IMR-90 (cell line): ENCODE data around the gene TTC38. TPM values are rescaled to one million over a fixed set of nuclear protein-coding genes. Genes with fewer than 3 reads are reported as not detected.

Experiments used
- ATAC-seq: fragments of 200-7000 bp; cut with Tn5 transposase; 2 replicates; pipeline ENCODE4 v1.9.1; 2020; ENCODE audit warnings: low read depth, mild to moderate bottlenecking, moderate library complexity
- Bru-seq: library from RNA; stranded (reverse); fragments of 400-500 nt; gene quantifications from one replicate; lab custom pipeline; 2021; lab: Mats Ljungman, UMichigan
- BruChase-seq, 2 experiments: library from RNA; stranded (reverse); fragments of 400-500 nt; gene quantifications; one replicate each; lab custom pipeline; 2021; lab: Mats Ljungman, UMichigan
- BruUV-seq: library from RNA; stranded (reverse); fragments of 400-500 nt; replicated peaks from 2 replicates; lab custom pipeline; 2021; lab: Mats Ljungman, UMichigan
- CTCF ChIA-PET: fragments of 300-600 bp; formaldehyde crosslinking; extraction: SDS; loops from one replicate; lab custom pipeline; 2021; ENCODE audit warnings: antibody characterized with exemption; lab: Yijun Ruan, JAX
- POLR2A ChIA-PET: fragments of 300-600 bp; sonication (Branson Sonifier 250); formaldehyde crosslinking; loops from one replicate; lab custom pipeline; 2022; ENCODE audit warnings: antibody characterized with exemption; ENCODE audit not compliant: unreplicated experiment; lab: Charles Lee
- DNase-seq: peaks from one replicate; pipeline ENCODE4 v3.0.0; 2013
- H2AFZ ChIP-seq: replicated peaks from 2 replicates; pipeline ENCODE3; 2013; ENCODE audit warnings: low read length, mild to moderate bottlenecking; ENCODE audit not compliant: poor library complexity
- H2AK5ac ChIP-seq: 2 replicates; pipeline ENCODE4 v1.6.1; 2013; ENCODE audit warnings: low read depth, low read length, inconsistent platforms
- H2AK9ac ChIP-seq: replicated peaks from 2 replicates; pipeline ENCODE3; 2013; ENCODE audit warnings: mild to moderate bottlenecking, low read depth, low read length, moderate library complexity; ENCODE audit not compliant: poor library complexity
- H2BK120ac ChIP-seq: 2 replicates; pipeline ENCODE4 v1.6.1; 2013; ENCODE audit warnings: low read depth, low read length, inconsistent platforms
- H2BK15ac ChIP-seq: 3 replicates; pipeline ENCODE4 v1.6.1; 2013; ENCODE audit warnings: low read depth, low read length, inconsistent platforms
- H2BK20ac ChIP-seq: 2 replicates; pipeline ENCODE4 v1.6.1; 2013; ENCODE audit warnings: low read depth, mild to moderate bottlenecking, inconsistent platforms, low read length, moderate library complexity
- H2BK5ac ChIP-seq: 2 replicates; pipeline ENCODE4 v1.6.1; 2013; ENCODE audit warnings: mild to moderate bottlenecking, low read depth, low read length, inconsistent platforms; ENCODE audit not compliant: poor library complexity, severe bottlenecking
- H3K14ac ChIP-seq: replicated peaks from 2 replicates; pipeline ENCODE4 v1.6.1; 2013; ENCODE audit warnings: low read depth, low read length, inconsistent platforms
- H3K18ac ChIP-seq: 2 replicates; pipeline ENCODE4 v1.6.1; 2013; ENCODE audit warnings: low read depth, low read length, control low read depth
- H3K23ac ChIP-seq: 2 replicates; pipeline ENCODE4 v1.6.1; 2013; ENCODE audit warnings: low read depth, low read length, inconsistent platforms
- H3K27ac ChIP-seq: 2 replicates; pipeline ENCODE4 v1.5.1; 2013; ENCODE audit warnings: mild to moderate bottlenecking, control low read depth, low read length; ENCODE audit not compliant: insufficient read depth
- H3K27me3 ChIP-seq: 2 replicates; pipeline ENCODE4 v1.6.1; 2013; ENCODE audit warnings: low read length; ENCODE audit not compliant: control insufficient read depth, insufficient read depth
- H3K36me3 ChIP-seq: 2 replicates; pipeline ENCODE4 v1.6.1; 2013; ENCODE audit warnings: low read length, mixed read lengths; ENCODE audit not compliant: control insufficient read depth, insufficient read depth
- H3K4ac ChIP-seq: 2 replicates; pipeline ENCODE4 v1.6.1; 2013; ENCODE audit warnings: low read depth, low read length, inconsistent platforms
- H3K4me1 ChIP-seq: 2 replicates; pipeline ENCODE4 v1.6.1; 2013; ENCODE audit warnings: low read length, mixed read lengths; ENCODE audit not compliant: control insufficient read depth, insufficient read depth
- H3K4me2 ChIP-seq: 2 replicates; pipeline ENCODE4 v1.6.1; 2013; ENCODE audit warnings: low read depth, mild to moderate bottlenecking, control low read depth, low read length, moderate library complexity
- H3K4me3 ChIP-seq: 2 replicates; pipeline ENCODE4 v1.5.1; 2013; ENCODE audit warnings: low read depth, mild to moderate bottlenecking, control low read depth, low read length, moderate library complexity; ENCODE audit not compliant: insufficient read depth
- H3K56ac ChIP-seq: 2 replicates; pipeline ENCODE4 v1.6.1; 2013; ENCODE audit warnings: low read length, inconsistent platforms; ENCODE audit not compliant: insufficient read depth; ENCODE audit errors: extremely low read depth
- H3K79me1 ChIP-seq, 2 experiments: 2 replicates each; pipeline ENCODE4 v1.6.1; 2013; ENCODE audit warnings: low read length in 2 of 2, inconsistent platforms in 1 of 2, low read depth in 1 of 2
- H3K9ac ChIP-seq: 2 replicates; pipeline ENCODE4 v1.6.1; 2013; ENCODE audit warnings: low read depth, low read length, control low read depth
- H3K9me1 ChIP-seq: 2 replicates; pipeline ENCODE4 v1.6.1; 2013; ENCODE audit warnings: low read length, inconsistent platforms; ENCODE audit not compliant: insufficient read depth
- H3K9me3 ChIP-seq: 2 replicates; pipeline ENCODE4 v1.6.1; 2013; ENCODE audit warnings: low read length; ENCODE audit not compliant: control insufficient read depth, insufficient read depth
- H4K20me1 ChIP-seq: 2 replicates; pipeline ENCODE4 v1.6.1; 2013; ENCODE audit warnings: low read length, inconsistent platforms; ENCODE audit not compliant: insufficient read depth
- H4K5ac ChIP-seq: 2 replicates; pipeline ENCODE4 v1.6.1; 2013; ENCODE audit warnings: mild to moderate bottlenecking, low read depth, low read length, control low read depth
- H4K8ac ChIP-seq, 2 experiments: 2 replicates each; pipeline ENCODE4 v1.6.1; 2013; ENCODE audit warnings: low read depth in 2 of 2, low read length in 2 of 2, control low read depth in 1 of 2, inconsistent platforms in 1 of 2
- H4K91ac ChIP-seq: 2 replicates; pipeline ENCODE4 v1.6.1; 2013; ENCODE audit warnings: low read depth, low read length, inconsistent platforms; ENCODE audit not compliant: insufficient read depth
- FOS ChIP-seq: fragments of 150-350 bp; IDR thresholded peaks from 2 replicates; pipeline ENCODE4 v1.6.1; 2016; ENCODE audit warnings: low read depth, low read length
- MAZ ChIP-seq: IDR thresholded peaks from 2 replicates; pipeline ENCODE4 v1.6.1; 2012; ENCODE audit warnings: low read depth, mild to moderate bottlenecking, low read length, improper control_type of control experiment, moderate library complexity, borderline replicate concordance
- POLR2A ChIP-seq: IDR thresholded peaks from 2 replicates; pipeline ENCODE4 v1.6.1; 2012; ENCODE audit warnings: mild to moderate bottlenecking, low read depth, low read length
- WGBS, 2 experiments: methylation state at CpG; one replicate each; pipeline versions ENCODE4 v1.1.5 to v1.1.7; 2013; ENCODE audit warnings: missing lambda C conversion rate in 2 of 2; ENCODE audit not compliant: insufficient read length in 1 of 2; ENCODE audit errors: extremely low coverage in 2 of 2; 5-methylcytosine and 5-hydroxymethylcytosine counted together
- dilution Hi-C: fragments of 300-500 bp; cut with HindIII; formaldehyde crosslinking; loops from one replicate; pipeline ENCODE4 v1.14.3; 2018; ENCODE audit warnings: low sequenced_read_pairs; ENCODE audit not compliant: unreplicated experiment
- in situ Hi-C: fragments of 300-500 bp; cut with MboI; formaldehyde crosslinking; loops from 3 replicates; pipeline ENCODE4 v1.14.3; 2019; ENCODE audit warnings: low sequenced_read_pairs, inconsistent platforms, mixed read lengths
- intact Hi-C: fragments of 100-400 bp; cut with micrococcal nuclease; formaldehyde crosslinking; loops from 2 replicates; pipeline ENCODE4 v1.10.0; 2022
- long read RNA-seq: library from polyadenylated mRNA; unstranded; transcript quantifications from one replicate; pipeline ENCODE4 v2.0.0, GENCODE V29; 2021; ENCODE audit not compliant: unreplicated experiment
- polyA plus RNA-seq, 3 experiments: library from polyadenylated mRNA; depleted of rRNA; stranded (reverse); fragments of >200 nt; gene quantifications; 2 replicates each; pipeline ENCODE4 v1.2.3, GENCODE V29; 2012; ENCODE audit warnings: low replicate concordance in 1 of 3
- total RNA-seq: library from RNA; depleted of rRNA; stranded (reverse); fragments of >200 nt; gene quantifications from 2 replicates; pipeline ENCODE4 v1.2.3, GENCODE V29; 2012; rRNA removed

The TTC38 gene
- total RNA-seq (52.3 and 74.2 TPM in 2 replicates), polyA plus RNA-seq (2012; rRNA removed) (43.0 and 43.6 TPM in 2 replicates), Bru-seq, nascent RNA (percentile 67 among the genes with signal in this experiment), BruChase-seq, experiment 1, labeled RNA remaining after a 6-hour chase (percentile 73 among the genes with signal in this experiment), BruChase-seq, experiment 2, labeled RNA remaining after a 2-hour chase (percentile 60 among the genes with signal in this experiment)
- 32.5 and 46.3 TPM in 2 replicates for polyA plus RNA-seq (2012; cell fraction: cytosol; rRNA removed)
- 61.7 and 68.8 TPM in 2 replicates for polyA plus RNA-seq (2012; cell fraction: nucleus; rRNA removed; ENCODE audit: low replicate concordance)
- long read RNA-seq, transcript TTC38-201 (14 exons, 2,610 nt), result major isoform, 49 of 72 reads
- long read RNA-seq, partial matches to known transcripts, result 8 of 72 reads
- long read RNA-seq, other reads (novel, unspliced or antisense), result 15 of 72 reads

DNA sequence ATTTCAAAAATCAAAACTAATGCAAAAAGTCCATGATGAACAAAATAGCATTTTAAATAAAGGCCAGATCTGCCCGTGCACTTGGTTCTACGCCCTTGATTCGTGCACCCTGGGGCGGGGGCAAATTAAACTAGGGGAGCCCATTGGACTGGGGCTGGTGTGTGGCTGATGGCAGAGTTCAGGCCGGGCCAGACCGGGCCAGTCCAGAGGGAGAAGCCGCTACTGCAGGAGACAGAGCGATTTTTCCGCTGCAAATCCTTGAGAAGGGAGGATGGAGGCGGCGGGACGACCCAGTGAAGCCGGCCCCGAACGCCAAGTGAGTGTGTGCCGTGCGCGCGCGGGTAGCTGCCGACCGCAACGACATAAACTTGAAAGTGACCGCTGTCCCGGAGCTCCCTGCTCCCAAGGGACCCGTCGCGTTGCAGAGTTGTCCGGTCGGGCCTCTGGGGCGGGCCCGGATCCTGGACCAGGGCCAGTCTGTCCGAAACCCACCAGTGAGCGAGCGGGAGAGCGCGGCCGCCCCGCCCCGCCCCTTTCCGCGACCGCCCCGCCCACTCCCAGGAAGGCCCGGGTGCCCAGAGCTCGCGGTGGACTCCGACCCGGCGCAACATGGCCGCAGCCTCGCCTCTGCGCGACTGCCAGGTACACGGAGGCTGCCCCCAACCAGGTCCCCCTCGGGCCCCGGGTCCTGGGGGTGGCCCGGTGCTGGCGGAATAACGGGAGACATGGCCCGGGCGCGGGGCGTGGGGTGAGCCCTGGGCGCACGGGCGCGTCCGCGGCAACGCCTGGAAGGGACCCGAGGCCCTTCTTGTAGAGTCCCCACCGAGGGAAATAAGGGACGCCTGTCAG, at the start of gene TTC38:
TSS of gene TTC38 (plus strand) at position 578 of the 849 bp plus-strand sequence. CDS start at position 610, 32 bp downstream.
- no peak within 1 kb of the TSS for H2BK120ac ChIP-seq
- peak within 1 kb of the TSS; percentile 95 for H3K23ac ChIP-seq
- TF ChIP-seq MAZ (peak; percentile 44; the same call in 1 of the 2 replicates), POLR2A (peak; percentile 37; the same call in 1 of the 2 replicates), FOS (no peak)
- dilution Hi-C loops, result no loop called here
- 0% methylated on average over 44 of the region's 74 CpGs; no CpG with 5 or more reads in 1 of the 2 experiments for WGBS, 2 experiments
- H2AK5ac ChIP-seq, result peak within 1 kb of the TSS; percentile 84
- CTCF ChIA-PET, result interaction anchor here (1.0 kb wide), 1 partner anchor 9 kb away, joined by 5 read pairs; no protein-coding TSS in a partner anchor
- peak within 1 kb of the TSS; percentile 78 for H3K9ac ChIP-seq
- peak within 1 kb of the TSS; percentile 96 for H2AK9ac ChIP-seq
- in situ Hi-C loops, result no loop called here
- H2BK5ac ChIP-seq, result peak within 1 kb of the TSS; percentile 56
- ATAC-seq, result peak; percentile 99
- no peak within 1 kb of the TSS for H2BK20ac ChIP-seq
- peaks cover 4% of the 10 kb centered on the region; the same call in 1 of the 2 replicates for H3K27me3 ChIP-seq
- H4K8ac ChIP-seq, result peak within 1 kb of the TSS; percentile 40 to 93
- peak within 1 kb of the TSS; percentile 91 for H3K4me2 ChIP-seq
- H3K36me3 ChIP-seq, result peaks cover 12% of the 10 kb centered on the region
- 0 out of 2 replicates have a peak, but pooled peaks cover 5% of the 10 kb centered on the region for H4K20me1 ChIP-seq
- peak within 1 kb of the TSS; percentile 73 for H4K91ac ChIP-seq
- no TSS peak for BruUV-seq
- H4K5ac ChIP-seq, result peak within 1 kb of the TSS; percentile 77
- peak within 1 kb of the TSS; percentile 10; the same call in 1 of the 2 replicates for H3K18ac ChIP-seq
- peak within 1 kb of the TSS; percentile 78 for H3K4me3 ChIP-seq
- intact Hi-C loops, result loop anchor here (2.0 kb wide), 1 partner anchor 117 kb away; the partner anchor contains the start of gene PPARA
- peaks cover 11% of the 10 kb centered on the region for H3K9me1 ChIP-seq
- peaks cover 10% of the 10 kb centered on the region for H3K4me1 ChIP-seq
- peaks cover 15 to 24% of the 10 kb centered on the region in 2 experiments for H3K79me1 ChIP-seq
- DNase-seq, result peak; percentile 60
- peak within 1 kb of the TSS; percentile 98 for H3K14ac ChIP-seq
- H3K9me3 ChIP-seq, result peaks cover 2% of the 10 kb centered on the region; the same call in 1 of the 2 replicates
- peak within 1 kb of the TSS; percentile 100 for H2AFZ ChIP-seq
- H3K27ac ChIP-seq, result peak within 1 kb of the TSS; percentile 64
- H3K4ac ChIP-seq, result peak within 1 kb of the TSS; percentile 81
- POLR2A ChIA-PET, result interaction anchor here (0.7 to 1.0 kb wide), 2 partner anchors 17 to 23 kb away, joined by 3 to 4 read pairs; partner anchors contain the start of gene CDPF1
- H2BK15ac ChIP-seq, result peak within 1 kb of the TSS; percentile 57; the same call in 1 of the 3 replicates
- peak within 1 kb of the TSS; percentile 68 for H3K56ac ChIP-seq
